Vagina (tissue), 2 donors: ENCODE data around the gene PRR19.

ENCODE experiments used
- CTCF ChIP-seq, 3 experiments: fragments of 450-650 bp in 2 of 3; fragments of 200-600 bp in 1 of 3; sonication (generic) in 1 of 3; IDR thresholded peaks; one replicate each; pipeline ENCODE4 v1.5.1; 2017 to 2019; ENCODE audit warnings: antibody characterized with exemption in 3 of 3, mild to moderate bottlenecking in 2 of 3, moderate library complexity in 2 of 3
- POLR2A ChIP-seq, 2 donors: fragments of 450-650 bp; IDR thresholded peaks; one replicate each; pipeline ENCODE4 v1.6.1; 2017; ENCODE audit warnings: antibody characterized with exemption in 2 of 2, mild to moderate bottlenecking in 2 of 2, moderate library complexity in 2 of 2

GRCh38 chr19:42324655-42325307, 22.8 kb downstream of the PRR19 start:
- TF ChIP-seq CTCF (IDR thresholded peaks at IDR 0.05) (no peak), POLR2A (IDR thresholded peaks at IDR 0.05) (no peak)
